Heart left ventricle (tissue), 13 donors: ENCODE measurements around the gene ELF4.

Experiments
- CTCF ChIP-seq, 12 donors: fragments of 200-600 bp; sonication (generic) in 4 of 12; IDR thresholded peaks; one replicate each; pipeline versions ENCODE4 v1.5.0 to v1.8.0; 2018 to 2022; ENCODE audit warnings: antibody characterized with exemption in 12 of 12, mild to moderate bottlenecking in 5 of 12
- POLR2A ChIP-seq, 2 donors: fragments of 450-650 bp; IDR thresholded peaks; one replicate each; pipeline ENCODE4 v1.6.1; 2017; ENCODE audit warnings: antibody characterized with exemption in 2 of 2, mild to moderate bottlenecking in 2 of 2, moderate library complexity in 2 of 2
- donor health status: ischemic (EF 13 %, LVEDD 7.1; RV severe dilation, severe dysfunction).
- donor health status: DM: no; HTN: yes; CAD: no.
- donor health status: DM: no; HTN: no; CAD: no.
- donor health status: ischemic (EF 25% LVEDD 6.9; RV normal size, moderate dysfunction).
- donor health status: ischemic (EF 25% LVEDD 5.7; RV mildly dilated, moderate dysfunction).
- donor health status: ischemic (EF 35%, LVEDD 5.7; RV mildly dilated, moderate dysfunction).
- donor health status: nonischemic (EF 11% LVEDD 7.7; RV severe dilation, severe dysfunction).
- donor health status: DM: yes; HTN: yes; CAD: no.
- donor health status: PGD.
- donor health status: ischemic (EF 29% LVEDD 5.4; RV normal size, mild dysfunction).
- donor health status: nonischemic (EF 23%, LVEDD 6.1; RV moderate dilation, normal function).

GRCh38 chrX:130075777-130076176, 34.5 kb downstream of the ELF4 start:
- TF ChIP-seq CTCF (IDR thresholded peaks at IDR 0.05): no peak
- TF ChIP-seq POLR2A (IDR thresholded peaks at IDR 0.05): no peak
